ENCODE measurements around the gene RBM33. TPM values are rescaled to one million over a fixed set of nuclear protein-coding genes. Genes with fewer than 3 reads are reported as not detected.

The RBM33 gene
- total RNA-seq, 1 experiment from 2014 or later: 61.1 TPM

- no peaks in the 10 kb centered on the region for H3K36me3 ChIP-seq (ENCODE audit: control insufficient read depth, insufficient read depth, low read length)
- intact Hi-C loops (cut with micrococcal nuclease; ENCODE audit: unreplicated experiment): no loop called here
- DNase-seq (ENCODE audit: low read depth, low spot score) (no peak), ATAC-seq (no peak)
- BruUV-seq (replicated peaks): no TSS peak
- ChIA-PET CTCF (no interaction called here), POLR2A (no interaction called here)
- H3K9me3 ChIP-seq (ENCODE audit: control insufficient read depth, insufficient read depth, low read depth, low read length): no peaks in the 10 kb centered on the region
- no peak overlapping the region for H3K27ac ChIP-seq (ENCODE audit: low read length)
- no peak overlapping the region for H3K4me3 ChIP-seq (ENCODE audit: low read depth in 2 of 2, low read length in 2 of 2)
- H3K4me1 ChIP-seq (ENCODE audit: control insufficient read depth, insufficient read depth, low read length): no peaks in the 10 kb centered on the region; the same call in 1 of the 2 replicates
- TF ChIP-seq TCF7L2 (IDR thresholded peaks at IDR 0.05; ENCODE audit: low read depth, low read length) (no peak), SIN3A (IDR thresholded peaks at IDR 0.05; ENCODE audit: borderline replicate concordance, insufficient read depth, low read depth, low read length) (no peak), REST (IDR thresholded peaks at IDR 0.05; ENCODE audit: insufficient read depth in 1 of 2, low read depth in 2 of 2, low read length in 1 of 2) (no peak), CTCF (IDR thresholded peaks at IDR 0.05) (no peak), POLR2AphosphoS5 (IDR thresholded peaks at IDR 0.05; ENCODE audit: low read depth, low read length) (no peak)
- in situ Hi-C loops (cut with HindIII; ENCODE audit: low pct_unique_long_range_greater_than_20kb, low sequenced_read_pairs): no loop called here
- H3K27me3 ChIP-seq (ENCODE audit: control insufficient read depth, insufficient read depth, low read length): no peaks in the 10 kb centered on the region
Observed at GRCh38 chr7:155825336-155825735, 180.9 kb downstream of the RBM33 start.

- intact Hi-C loops (cut with micrococcal nuclease; ENCODE audit: unreplicated experiment) (no loop called here), in situ Hi-C loops (cut with HindIII; ENCODE audit: low pct_unique_long_range_greater_than_20kb, low sequenced_read_pairs) (no loop called here)
- no TSS peak for BruUV-seq (replicated peaks)
- Histone ChIP-seq H3K4me1 (ENCODE audit: control insufficient read depth, insufficient read depth, low read length) (peaks cover 3% of the 10 kb centered on the region), H3K27me3 (ENCODE audit: control insufficient read depth, insufficient read depth, low read length) (no peaks in the 10 kb centered on the region), H3K36me3 (ENCODE audit: control insufficient read depth, insufficient read depth, low read length) (no peaks in the 10 kb centered on the region), H3K9me3 (ENCODE audit: control insufficient read depth, insufficient read depth, low read depth, low read length) (no peaks in the 10 kb centered on the region), H3K4me3 (ENCODE audit: low read depth in 2 of 2, low read length in 2 of 2) (no peak overlapping the region), H3K27ac (ENCODE audit: low read length) (no peak overlapping the region)
- POLR2A ChIA-PET: interaction anchor here (0.7 kb wide), 1 partner anchor 55 kb away, joined by 19 read pairs; no protein-coding TSS in a partner anchor
- TF ChIP-seq POLR2AphosphoS5 (IDR thresholded peaks at IDR 0.05; ENCODE audit: low read depth, low read length) (no peak), TCF7L2 (IDR thresholded peaks at IDR 0.05; ENCODE audit: low read depth, low read length) (no peak), CTCF (IDR thresholded peaks at IDR 0.05) (no peak), REST (IDR thresholded peaks at IDR 0.05; ENCODE audit: insufficient read depth in 1 of 2, low read depth in 2 of 2, low read length in 1 of 2) (no peak), SIN3A (IDR thresholded peaks at IDR 0.05; ENCODE audit: borderline replicate concordance, insufficient read depth, low read depth, low read length) (no peak)
- ATAC-seq (no peak), DNase-seq (ENCODE audit: low read depth, low spot score) (no peak)
- CTCF ChIA-PET: interaction anchor here (0.6 kb wide), 1 partner anchor 14 kb away, joined by 8 read pairs; no protein-coding TSS in a partner anchor
Observed at GRCh38 chr7:155829796-155830470, 185.5 kb downstream of the RBM33 start.
